HepG2 (cell line): ENCODE results near the gene HOXD8. TPM values are rescaled to one million over a fixed set of nuclear protein-coding genes. Genes with fewer than 3 reads are reported as not detected.
A peak's percentile ranks its signal among the peaks of the same experiment; 100 is the strongest.

Experiments
- ATAC-seq: fragments of 200-7000 bp; cut with Tn5 transposase; 3 replicates; pipeline ENCODE4 v1.9.1; 2020; ENCODE audit warnings: mild to moderate bottlenecking, moderate library complexity
- BruUV-seq: library from RNA; stranded (reverse); fragments of 400-500 nt; replicated peaks from 2 replicates; lab custom pipeline; 2021; lab: Mats Ljungman, UMichigan
- CTCF ChIA-PET: fragments of 300-600 bp; formaldehyde crosslinking; extraction: SDS; loops from one replicate; lab custom pipeline; 2021; ENCODE audit warnings: low total read pairs, inconsistent platforms, low intra/inter-chr PET ratio; lab: Yijun Ruan, JAX
- POLR2A ChIA-PET: fragments of 350-600 bp; sonication (Branson Sonifier 250); formaldehyde crosslinking; loops from one replicate; lab custom pipeline; 2020; ENCODE audit warnings: antibody characterized with exemption, inconsistent platforms; lab: Yijun Ruan, JAX
- DNase-seq: peaks from one replicate; pipeline ENCODE4 v3.0.0-alpha.2; 2015; ENCODE audit warnings: low spot score
- FAIRE-seq: peaks from 3 replicates; lab custom pipeline; 2011; peaks lifted over from hg19 to GRCh38; lab: Jason Lieb, UNC
- H2AFZ ChIP-seq: one replicate; pipeline ENCODE4 v1.6.1; 2011; ENCODE audit warnings: low read length, inconsistent platforms
- H3K27ac ChIP-seq: fragments of 300-600 bp; 3 replicates; pipeline ENCODE4 v1.8.0; 2011; ENCODE audit warnings: mixed run types, mild to moderate bottlenecking, mixed read lengths, low read length, inconsistent platforms; ENCODE audit not compliant: insufficient read depth; ENCODE audit errors: extremely low read length
- H3K27me3 ChIP-seq, 2 experiments: fragments of 200-600 bp in 1 of 2; 2 replicates in 1 of 2; 3 replicates in 1 of 2; pipeline versions ENCODE4 v1.6.0 to v1.8.0; 2011; ENCODE audit warnings: low read length in 2 of 2, mild to moderate bottlenecking in 2 of 2, moderate library complexity in 2 of 2, inconsistent platforms in 1 of 2; ENCODE audit not compliant: insufficient read depth in 2 of 2, control insufficient read depth in 1 of 2
- H3K36me3 ChIP-seq, 2 experiments: fragments of 200-600 bp in 1 of 2; replicated peaks in 1 of 2; 2 replicates in 1 of 2; 3 replicates in 1 of 2; pipeline versions ENCODE4 v1.5.1 to v1.8.0; 2011; ENCODE audit warnings: low read length in 2 of 2, inconsistent platforms in 1 of 2; ENCODE audit not compliant: insufficient read depth in 2 of 2, control insufficient read depth in 1 of 2
- H3K4me1 ChIP-seq: 2 replicates; pipeline ENCODE4 v1.5.1; 2012; ENCODE audit warnings: low read length, inconsistent platforms; ENCODE audit not compliant: insufficient read depth
- H3K4me2 ChIP-seq: 2 replicates; pipeline ENCODE4 v1.6.0; 2011; ENCODE audit warnings: low read depth, low read length, inconsistent platforms
- H3K4me3 ChIP-seq, 3 experiments: fragments of 200-600 bp in 1 of 3; sonication (generic), shearing (Covaris generic) in 1 of 3; replicated peaks in 1 of 3; 2 replicates each; pipeline ENCODE4 v1.5.1; 2011 to 2016; ENCODE audit warnings: low read length in 3 of 3, inconsistent platforms in 2 of 3, low read depth in 2 of 3, mild to moderate bottlenecking in 2 of 3, control low read depth in 1 of 3, mixed read lengths in 1 of 3; ENCODE audit not compliant: insufficient read depth in 1 of 3
- H3K79me2 ChIP-seq: one replicate; pipeline ENCODE4 v1.6.1; 2011; ENCODE audit warnings: low read length, inconsistent platforms; ENCODE audit not compliant: insufficient read depth
- H3K9ac ChIP-seq: 2 replicates; pipeline ENCODE4 v1.6.0; 2011; ENCODE audit warnings: mild to moderate bottlenecking, low read depth, low read length, inconsistent platforms; ENCODE audit not compliant: insufficient read depth
- H3K9me3 ChIP-seq: 2 replicates; pipeline ENCODE4 v1.5.1; 2012; ENCODE audit warnings: mild to moderate bottlenecking, low read length
- H4K20me1 ChIP-seq: 2 replicates; pipeline ENCODE4 v1.6.0; 2011; ENCODE audit warnings: inconsistent platforms, mild to moderate bottlenecking, low read length, moderate library complexity; ENCODE audit not compliant: insufficient read depth
- CBX2 ChIP-seq, 2 experiments: fragments of 200-600 bp in 1 of 2; sonication (generic); formaldehyde crosslinking in 1 of 2; IDR thresholded peaks; 2 replicates each; pipeline versions ENCODE4 v1.7.0 to v1.8.1; 2018 to 2022; ENCODE audit warnings: low read depth in 2 of 2, low read length in 1 of 2, mild to moderate bottlenecking in 1 of 2, missing genetic modification reagents in 1 of 2
- ELF3 ChIP-seq: IDR thresholded peaks from 2 replicates; pipeline ENCODE4 v1.6.1; 2016; ENCODE audit warnings: missing genetic modification reagents, missing compliant biosample characterization
- EP300 ChIP-seq, 3 experiments: sonication (generic) in 1 of 3; formaldehyde crosslinking in 1 of 3; IDR thresholded peaks; 2 replicates each; pipeline versions ENCODE4 v1.5.1 to v1.6.1; 2011 to 2020; ENCODE audit warnings: low read depth in 2 of 3, low read length in 2 of 3, borderline replicate concordance in 1 of 3, improper control_type of control experiment in 1 of 3, mild to moderate bottlenecking in 1 of 3, missing genetic modification reagents in 1 of 3, moderate library complexity in 1 of 3
- HIC2 ChIP-seq: sonication (generic); formaldehyde crosslinking; IDR thresholded peaks from 2 replicates; pipeline ENCODE4 v1.9.0; 2022; ENCODE audit warnings: low read depth, missing genetic modification reagents
- MLXIP ChIP-seq: sonication (generic); formaldehyde crosslinking; IDR thresholded peaks from 2 replicates; pipeline ENCODE4 v1.9.0; 2021; ENCODE audit warnings: missing genetic modification reagents, borderline replicate concordance
- SOX13 ChIP-seq, 3 experiments: fragments of 450-650 bp in 1 of 3; sonication (generic) in 1 of 3; formaldehyde crosslinking in 1 of 3; IDR thresholded peaks in 2 of 3; conservative IDR thresholded peaks in 1 of 3; 2 replicates each; pipeline versions ENCODE4 v1.5.0 to v1.6.1; 2016 to 2020; ENCODE audit warnings: antibody characterized with exemption in 1 of 3, mild to moderate bottlenecking in 1 of 3, missing compliant biosample characterization in 1 of 3, missing genetic modification reagents in 1 of 3, moderate library complexity in 1 of 3
- SOX6 ChIP-seq, 2 experiments: fragments of 450-650 bp in 1 of 2; sonication (generic) in 1 of 2; formaldehyde crosslinking in 1 of 2; IDR thresholded peaks; 2 replicates each; pipeline versions ENCODE4 v1.4.0 to v1.6.1; 2017 to 2020; ENCODE audit warnings: antibody characterized with exemption in 1 of 2, mild to moderate bottlenecking in 1 of 2, missing genetic modification reagents in 1 of 2
- ZHX2 ChIP-seq, 2 experiments: sonication (generic) in 1 of 2; formaldehyde crosslinking in 1 of 2; IDR thresholded peaks; 2 replicates each; pipeline versions ENCODE4 v1.6.1 to v1.9.0; 2014 to 2022; ENCODE audit warnings: antibody characterized with exemption in 1 of 2, borderline replicate concordance in 1 of 2, inconsistent platforms in 1 of 2, low read depth in 1 of 2, missing genetic modification reagents in 1 of 2
- WGBS: methylation state at CpG from one replicate; pipeline ENCODE4 v1.1.6; 2017; ENCODE audit warnings: low lambda C conversion rate; 5-methylcytosine and 5-hydroxymethylcytosine counted together
- in situ Hi-C: cut with HindIII; loops from 2 replicates; pipeline ENCODE4 v1.10.0; 2017; ENCODE audit warnings: low pct_unique_long_range_greater_than_20kb; ENCODE audit not compliant: extremely low pct_ligation_motif_present
- intact Hi-C: fragments of 100-400 bp; cut with micrococcal nuclease; formaldehyde crosslinking; loops from one replicate; pipeline ENCODE4 v1.10.0; 2022; ENCODE audit not compliant: unreplicated experiment
- polyA plus RNA-seq, 8 experiments: library from polyadenylated mRNA; depleted of rRNA in 3 of 8; stranded (reverse) in 7 of 8; unstranded in 1 of 8; fragments of >200 nt; fragmentation: Illumina TruSeq in 4 of 8; extraction: Trizol in 4 of 8; gene quantifications; 2 replicates each; pipeline versions ENCODE4 v1.2.1 to v1.2.3, GENCODE V29; 2011 to 2016; ENCODE audit warnings: low read depth in 4 of 8, missing spikeins in 1 of 8, mixed read lengths in 1 of 8; ENCODE audit not compliant: insufficient read depth in 1 of 8
- total RNA-seq, 5 experiments: library from RNA; depleted of rRNA; stranded (reverse); fragments of >200 nt; fragmentation: Illumina TruSeq; extraction: Trizol; gene quantifications; 2 replicates each; pipeline ENCODE4 v1.2.3, GENCODE V29; 2016; ENCODE audit warnings: low read depth in 1 of 5

Gene HOXD8
- total and polyA plus RNA-seq, 2 of the 13 experiments (the other 11 are each of a cell fraction or from before 2014, with no cell fraction given), result not detected

- Histone ChIP-seq H3K27ac (no peak overlapping the region), H3K4me2 (0 out of 2 replicates have a peak overlapping the region, but pooled peaks have one; percentile 5), H3K36me3 (no peaks in the 10 kb centered on the region), H3K4me1 (peaks cover 14% of the 10 kb centered on the region), H3K4me3 (no peak overlapping the region), H4K20me1 (no peaks in the 10 kb centered on the region), H3K9me3 (no peaks in the 10 kb centered on the region), H2AFZ (no peak overlapping the region), H3K9ac (no peak overlapping the region), H3K27me3 (peaks cover 24 to 96% of the 10 kb centered on the region in 2 experiments; a peak in 4 of 5 replicates), H3K79me2 (no peaks in the 10 kb centered on the region)
- in situ Hi-C loops (no loop called here), intact Hi-C loops (loop anchor here (5.0 kb wide), 2 partner anchors 523 to 1033 kb away; no protein-coding TSS in a partner anchor)
- ATAC-seq (peak; percentile 24), DNase-seq (peak; percentile 45), FAIRE-seq (no peak)
- ChIA-PET POLR2A (no interaction called here), CTCF (no interaction called here)
- WGBS, result 23% methylated on average over 20 of the region's 26 CpGs
- BruUV-seq, result no TSS peak
- TF ChIP-seq EP300 (IDR thresholded peaks at IDR 0.05; ENCODE audit: low read depth in 2 of 2, low read length in 2 of 2) (peak in 1 of 2 experiments; percentile 5; a peak in 1 of 4 replicates), EP300 (CRISPR knock-in tag; IDR thresholded peaks at IDR 0.05; ENCODE audit: borderline replicate concordance) (no peak), SOX6 (IDR thresholded peaks at IDR 0.05) (no peak), SOX6 (CRISPR knock-in tag; IDR thresholded peaks at IDR 0.05) (peak; percentile 51; the same call in 1 of the 2 replicates), MLXIP (CRISPR knock-in tag) (no peak), ZHX2 (IDR thresholded peaks at IDR 0.05; ENCODE audit: low read depth) (no peak), ZHX2 (CRISPR knock-in tag; IDR thresholded peaks at IDR 0.05; ENCODE audit: borderline replicate concordance) (no peak), HIC2 (CRISPR knock-in tag) (no peak), ELF3 (no peak), CBX2 (IDR thresholded peaks at IDR 0.05; ENCODE audit: low read depth, low read length) (no peak; the same call in 1 of the 2 replicates), CBX2 (CRISPR knock-in tag; IDR thresholded peaks at IDR 0.05; ENCODE audit: low read depth) (0 out of 2 replicates have a peak, but pooled peaks have one; percentile 20), SOX13 (IDR thresholded peaks at IDR 0.05) (no peak), SOX13 (CRISPR knock-in tag; conservative IDR thresholded peaks at IDR 0.05 in 1 of 2, IDR thresholded peaks at IDR 0.05 in 1 of 2) (peak in 1 of 2 experiments; percentile 37; a peak in 1 of 4 replicates)
Observed at GRCh38 chr2:176114120-176114929, 15.2 kb upstream of the HOXD8 start.
